ENCODE measurements around the gene SMAD6. TPM values are rescaled to one million over a fixed set of nuclear protein-coding genes. Genes with fewer than 3 reads are reported as not detected.

The SMAD6 gene
- total and polyA plus RNA-seq, 10 of the 15 experiments (the other 5 are each of a cell fraction or from before 2014, with no cell fraction given), result under 0.01 to 0.10 (median 0.03) TPM; not detected in 7

DNA sequence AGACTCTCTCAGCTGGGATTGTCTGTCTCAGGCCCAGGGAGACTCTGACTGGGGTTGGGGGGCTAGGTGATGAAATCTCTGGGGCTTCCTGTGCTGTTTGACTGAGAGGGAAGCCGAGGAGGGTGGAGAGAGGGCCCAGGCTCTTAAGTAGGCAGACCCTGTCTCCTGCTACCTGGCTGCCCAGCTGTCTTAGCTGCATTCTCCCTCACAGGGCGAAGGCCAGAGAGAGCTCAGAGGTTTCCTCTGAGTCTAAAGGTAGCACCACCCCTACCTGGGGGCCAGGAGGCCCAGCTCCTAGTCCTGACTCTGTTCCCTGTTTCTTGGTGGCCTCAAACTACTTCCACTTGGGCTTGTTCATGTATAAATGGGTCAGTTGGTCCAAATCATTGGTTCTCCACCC, 24.4 kb downstream of the SMAD6 start:
- no peak overlapping the region for H3K4me3 ChIP-seq
- CTCF ChIA-PET, result interaction anchor here (1.2 to 1.5 kb wide), 2 partner anchors 60 to 108 kb away, joined by 3 to 4 read pairs; no protein-coding TSS in a partner anchor
- SMC1A ChIA-PET (ENCODE audit: uncharacterized antibody, unreplicated experiment), result interaction anchor here (1.3 kb wide), 1 partner anchor 13 kb away, joined by 5 read pairs; no protein-coding TSS in a partner anchor
- FAIRE-seq, result no peak
- H3K4me2 ChIP-seq (ENCODE audit: control insufficient read depth, insufficient read depth), result no peak overlapping the region
- DNase-seq (ENCODE audit: low read depth, low spot score), result no peak
- H3K27me3 ChIP-seq (replicated peaks in 1 of 2; ENCODE audit: control insufficient read depth in 2 of 2, insufficient read depth in 2 of 2, low read length in 1 of 2), result no peaks in the 10 kb centered on the region; a peak in 1 of 4 replicates
- in situ Hi-C loops (cut with MboI), result no loop called here
- H3K79me2 ChIP-seq (ENCODE audit: control insufficient read depth, insufficient read depth, low read length), result no peaks in the 10 kb centered on the region
- no peaks in the 10 kb centered on the region for H4K20me1 ChIP-seq (ENCODE audit: control insufficient read depth, insufficient read depth)
- no TSS peak for BruUV-seq (replicated peaks)
- 13% methylated on average over 2 of the region's 2 CpGs for WGBS (ENCODE audit: insufficient coverage, insufficient replicate concordance, low lambda C conversion rate, missing lambda C conversion rate)
- H3K9me3 ChIP-seq (replicated peaks; ENCODE audit: control insufficient read depth, insufficient read depth, low read length), result no peaks in the 10 kb centered on the region
- no peak overlapping the region for H2AFZ ChIP-seq (ENCODE audit: control insufficient read depth, low read depth, low read length)
- H3K36me3 ChIP-seq (ENCODE audit: control insufficient read depth in 2 of 2, insufficient read depth in 2 of 2, low read length in 1 of 2), result no peaks in the 10 kb centered on the region
- intact Hi-C loops (cut with micrococcal nuclease; ENCODE audit: unreplicated experiment), result no loop called here
- POLR2A ChIA-PET, result no interaction called here
- no peak for ATAC-seq
- no peak overlapping the region for H3K27ac ChIP-seq (ENCODE audit: control insufficient read depth, insufficient read depth)
- no peaks in the 10 kb centered on the region for H3K4me1 ChIP-seq (ENCODE audit: control insufficient read depth, insufficient read depth, low read length)
- RAD21 ChIA-PET (ENCODE audit: unreplicated experiment), result no interaction called here
- H3K9ac ChIP-seq (ENCODE audit: control insufficient read depth, insufficient read depth, low read length), result no peak overlapping the region
- TF ChIP-seq SREBF2 (IDR thresholded peaks at IDR 0.05; ENCODE audit: low read length) (no peak), NR2C1 (IDR thresholded peaks at IDR 0.05) (no peak), ATF7 (IDR thresholded peaks at IDR 0.05; ENCODE audit: low read depth) (no peak), NR2F1 (conservative IDR thresholded peaks at IDR 0.05) (no peak), RAD51 (IDR thresholded peaks at IDR 0.05) (no peak), LARP7 (IDR thresholded peaks at IDR 0.05) (no peak), BMI1 (IDR thresholded peaks at IDR 0.05; ENCODE audit: borderline replicate concordance) (no peak), DPF2 (IDR thresholded peaks at IDR 0.05) (no peak), EGR1 (IDR thresholded peaks at IDR 0.05; ENCODE audit: borderline replicate concordance in 1 of 2, low read depth in 2 of 2, low read length in 2 of 2) (no peak), PRDM15 (CRISPR knock-in tag; IDR thresholded peaks at IDR 0.05) (no peak), SMAD1 (IDR thresholded peaks at IDR 0.05; ENCODE audit: low read depth, partially characterized antibody) (no peak), ZNF207 (IDR thresholded peaks at IDR 0.05; ENCODE audit: borderline replicate concordance) (no peak), E2F8 (IDR thresholded peaks at IDR 0.05; ENCODE audit: low read depth, partially characterized antibody) (no peak), CHD1 (IDR thresholded peaks at IDR 0.05; ENCODE audit: low read depth, low read length) (no peak)
- TF ChIP-seq, protein P1, sequence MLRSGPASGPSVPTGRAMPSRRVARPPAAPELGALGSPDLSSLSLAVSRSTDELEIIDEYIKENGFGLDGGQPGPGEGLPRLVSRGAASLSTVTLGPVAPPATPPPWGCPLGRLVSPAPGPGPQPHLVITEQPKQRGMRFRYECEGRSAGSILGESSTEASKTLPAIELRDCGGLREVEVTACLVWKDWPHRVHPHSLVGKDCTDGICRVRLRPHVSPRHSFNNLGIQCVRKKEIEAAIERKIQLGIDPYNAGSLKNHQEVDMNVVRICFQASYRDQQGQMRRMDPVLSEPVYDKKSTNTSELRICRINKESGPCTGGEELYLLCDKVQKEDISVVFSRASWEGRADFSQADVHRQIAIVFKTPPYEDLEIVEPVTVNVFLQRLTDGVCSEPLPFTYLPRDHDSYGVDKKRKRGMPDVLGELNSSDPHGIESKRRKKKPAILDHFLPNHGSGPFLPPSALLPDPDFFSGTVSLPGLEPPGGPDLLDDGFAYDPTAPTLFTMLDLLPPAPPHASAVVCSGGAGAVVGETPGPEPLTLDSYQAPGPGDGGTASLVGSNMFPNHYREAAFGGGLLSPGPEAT (IDR thresholded peaks at IDR 0.05; ENCODE audit: low read depth), result no peak
- TF ChIP-seq, protein P2, sequence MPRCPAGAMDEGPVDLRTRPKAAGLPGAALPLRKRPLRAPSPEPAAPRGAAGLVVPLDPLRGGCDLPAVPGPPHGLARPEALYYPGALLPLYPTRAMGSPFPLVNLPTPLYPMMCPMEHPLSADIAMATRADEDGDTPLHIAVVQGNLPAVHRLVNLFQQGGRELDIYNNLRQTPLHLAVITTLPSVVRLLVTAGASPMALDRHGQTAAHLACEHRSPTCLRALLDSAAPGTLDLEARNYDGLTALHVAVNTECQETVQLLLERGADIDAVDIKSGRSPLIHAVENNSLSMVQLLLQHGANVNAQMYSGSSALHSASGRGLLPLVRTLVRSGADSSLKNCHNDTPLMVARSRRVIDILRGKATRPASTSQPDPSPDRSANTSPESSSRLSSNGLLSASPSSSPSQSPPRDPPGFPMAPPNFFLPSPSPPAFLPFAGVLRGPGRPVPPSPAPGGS (IDR thresholded peaks at IDR 0.05; ENCODE audit: borderline replicate concordance, insufficient read depth, low read depth, low read length, poor library complexity, severe bottlenecking), result no peak

Measured in GM12878 (cell line).